Astrocyte (in vitro differentiated cells and primary cell): ENCODE results near the gene CD300LF. TPM values are rescaled to one million over a fixed set of nuclear protein-coding genes. Genes with fewer than 3 reads are reported as not detected.
A peak's percentile ranks its signal among the peaks of the same experiment; 100 is the strongest.

Experiments used
- DNase-seq: peaks from one replicate; pipeline ENCODE4 v3.0.0-alpha.2; 2010; ENCODE audit warnings: low read depth
- FAIRE-seq: peaks from 2 replicates; lab custom pipeline; 2011; peaks lifted over from hg19 to GRCh38; lab: Jason Lieb, UNC
- H2AFZ ChIP-seq: 2 replicates; pipeline ENCODE4 v1.6.0; 2012; ENCODE audit warnings: low read depth, low read length, inconsistent platforms
- H3K27ac ChIP-seq: 2 replicates; pipeline ENCODE4 v1.5.1; 2011; ENCODE audit warnings: low read depth, low read length, inconsistent platforms
- H3K27me3 ChIP-seq: 2 replicates; pipeline ENCODE4 v1.6.0; 2011; ENCODE audit warnings: low read length, inconsistent platforms; ENCODE audit not compliant: insufficient read depth
- H3K36me3 ChIP-seq: 2 replicates; pipeline ENCODE4 v1.5.1; 2011; ENCODE audit warnings: low read length, inconsistent platforms; ENCODE audit not compliant: insufficient read depth
- H3K4me1 ChIP-seq: 2 replicates; pipeline ENCODE4 v1.5.1; 2011; ENCODE audit warnings: low read length, inconsistent platforms; ENCODE audit not compliant: insufficient read depth
- H3K4me2 ChIP-seq: 2 replicates; pipeline ENCODE4 v1.6.0; 2012; ENCODE audit warnings: low read length, inconsistent platforms
- H3K4me3 ChIP-seq: 2 replicates; pipeline ENCODE4 v1.5.1; 2011; ENCODE audit warnings: low read depth, mild to moderate bottlenecking, low read length, inconsistent platforms; ENCODE audit not compliant: insufficient read depth
- H3K79me2 ChIP-seq: 2 replicates; pipeline ENCODE4 v1.6.0; 2012; ENCODE audit warnings: mild to moderate bottlenecking, low read length, inconsistent platforms; ENCODE audit not compliant: insufficient read depth
- H3K9ac ChIP-seq: 2 replicates; pipeline ENCODE4 v1.6.0; 2012; ENCODE audit warnings: mild to moderate bottlenecking, low read length, inconsistent platforms
- H3K9me3 ChIP-seq: 2 replicates; pipeline ENCODE4 v1.5.1; 2012; ENCODE audit warnings: low read depth, mild to moderate bottlenecking, low read length, inconsistent platforms; ENCODE audit not compliant: insufficient read depth
- H4K20me1 ChIP-seq: 2 replicates; pipeline ENCODE4 v1.6.0; 2012; ENCODE audit warnings: low read length, inconsistent platforms; ENCODE audit not compliant: insufficient read depth
- H3K27ac Mint-ChIP-seq: one replicate; pipeline ENCODE4 v1.8.0; 2021; ENCODE audit warnings: mild to moderate bottlenecking, mixed read lengths; ENCODE audit not compliant: unreplicated experiment
- H3K27me3 Mint-ChIP-seq: one replicate; pipeline ENCODE4 v1.8.0; 2021; ENCODE audit warnings: low read depth, mixed read lengths; ENCODE audit not compliant: unreplicated experiment
- H3K36me3 Mint-ChIP-seq: one replicate; pipeline ENCODE4 v1.8.0; 2021; ENCODE audit warnings: low read depth, mixed read lengths; ENCODE audit not compliant: unreplicated experiment
- H3K4me1 Mint-ChIP-seq: one replicate; pipeline ENCODE4 v1.8.0; 2021; ENCODE audit warnings: low read depth, mixed read lengths; ENCODE audit not compliant: unreplicated experiment
- H3K4me3 Mint-ChIP-seq: one replicate; pipeline ENCODE4 v1.8.0; 2021; ENCODE audit warnings: mild to moderate bottlenecking, moderate library complexity, mixed read lengths; ENCODE audit not compliant: unreplicated experiment
- H3K9me3 Mint-ChIP-seq: one replicate; pipeline ENCODE4 v1.8.0; 2021; ENCODE audit warnings: mild to moderate bottlenecking, mixed read lengths; ENCODE audit not compliant: unreplicated experiment
- EZH2 ChIP-seq: IDR thresholded peaks from 2 replicates; pipeline ENCODE4 v1.6.1; 2012; ENCODE audit warnings: mild to moderate bottlenecking, low read length, inconsistent platforms; ENCODE audit not compliant: insufficient read depth
- total RNA-seq: library from RNA; stranded (reverse); gene quantifications from 2 replicates; pipeline ENCODE4 v1.2.1, GENCODE V29; 2021
- TF ChIP-seq, protein P1 (sequence below): IDR thresholded peaks from 2 replicates; pipeline ENCODE4 v1.5.1; 2011; ENCODE audit warnings: low read depth, mild to moderate bottlenecking, inconsistent platforms, low read length, moderate library complexity; ENCODE audit not compliant: insufficient read depth

Gene CD300LF
- total RNA-seq, 1 donor from 2014 or later = not detected

DNA sequence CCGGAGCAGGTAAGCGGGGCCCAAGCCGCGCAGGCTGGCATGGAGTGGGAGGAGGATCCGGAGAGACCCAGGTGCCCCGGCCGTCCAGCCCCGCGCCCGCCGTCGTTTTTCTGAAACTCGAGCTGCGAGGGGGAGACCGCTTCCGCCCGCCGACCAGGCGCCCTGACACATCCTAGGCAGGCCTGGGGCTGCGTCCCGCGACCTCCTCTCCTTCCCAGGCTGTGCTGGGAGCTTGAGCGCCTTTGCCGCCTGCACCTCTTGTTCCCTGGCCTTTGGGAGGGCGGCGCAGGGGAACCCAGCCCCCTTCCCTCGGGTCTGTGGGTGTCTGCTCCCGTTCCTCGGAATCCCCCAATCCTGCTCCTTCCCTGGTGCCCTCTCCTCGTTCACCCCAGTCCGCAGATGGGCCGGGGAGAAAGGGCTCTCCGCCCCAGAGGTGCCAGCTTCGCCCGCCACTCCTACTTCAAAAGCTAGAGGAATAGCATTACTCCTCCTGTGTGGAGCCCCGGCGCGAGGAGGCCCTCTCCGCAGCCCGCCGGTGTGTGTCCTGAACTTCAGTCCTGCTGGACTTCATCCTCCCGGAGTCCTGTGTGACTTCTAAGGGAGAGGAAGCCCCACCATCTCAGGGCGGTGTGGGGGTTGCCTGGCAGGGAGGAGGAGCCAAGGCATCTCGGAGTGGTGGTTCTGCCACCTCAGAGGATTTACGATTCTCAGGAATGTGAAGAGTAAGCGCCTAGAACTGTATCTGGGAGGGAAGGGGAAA is 36.7 kb upstream of the CD300LF start:
- peaks cover 33% of the 10 kb centered on the region for H3K79me2 ChIP-seq
- no peaks in the 10 kb centered on the region for H3K27me3 ChIP-seq
- peak; percentile 8 for TF ChIP-seq EZH2
- TF ChIP-seq, protein P1, sequence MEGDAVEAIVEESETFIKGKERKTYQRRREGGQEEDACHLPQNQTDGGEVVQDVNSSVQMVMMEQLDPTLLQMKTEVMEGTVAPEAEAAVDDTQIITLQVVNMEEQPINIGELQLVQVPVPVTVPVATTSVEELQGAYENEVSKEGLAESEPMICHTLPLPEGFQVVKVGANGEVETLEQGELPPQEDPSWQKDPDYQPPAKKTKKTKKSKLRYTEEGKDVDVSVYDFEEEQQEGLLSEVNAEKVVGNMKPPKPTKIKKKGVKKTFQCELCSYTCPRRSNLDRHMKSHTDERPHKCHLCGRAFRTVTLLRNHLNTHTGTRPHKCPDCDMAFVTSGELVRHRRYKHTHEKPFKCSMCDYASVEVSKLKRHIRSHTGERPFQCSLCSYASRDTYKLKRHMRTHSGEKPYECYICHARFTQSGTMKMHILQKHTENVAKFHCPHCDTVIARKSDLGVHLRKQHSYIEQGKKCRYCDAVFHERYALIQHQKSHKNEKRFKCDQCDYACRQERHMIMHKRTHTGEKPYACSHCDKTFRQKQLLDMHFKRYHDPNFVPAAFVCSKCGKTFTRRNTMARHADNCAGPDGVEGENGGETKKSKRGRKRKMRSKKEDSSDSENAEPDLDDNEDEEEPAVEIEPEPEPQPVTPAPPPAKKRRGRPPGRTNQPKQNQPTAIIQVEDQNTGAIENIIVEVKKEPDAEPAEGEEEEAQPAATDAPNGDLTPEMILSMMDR = no peak
- H3K4me1 ChIP-seq = peaks cover 15% of the 10 kb centered on the region
- DNase-seq (no peak), FAIRE-seq (no peak)
- H3K27ac ChIP-seq = no peak overlapping the region
- no peaks in the 10 kb centered on the region for H3K9me3 ChIP-seq
- no peaks in the 10 kb centered on the region for H3K36me3 ChIP-seq
- H3K4me2 ChIP-seq = peak overlapping the region; percentile 84
- Mint-ChIP-seq H3K27me3 (no peaks in the 10 kb centered on the region), H3K27ac (peak overlapping the region; percentile 72), H3K4me3 (peak overlapping the region; percentile 92), H3K36me3 (peaks cover 5% of the 10 kb centered on the region), H3K9me3 (no peaks in the 10 kb centered on the region), H3K4me1 (peaks cover 23% of the 10 kb centered on the region)
- peaks cover 23% of the 10 kb centered on the region for H4K20me1 ChIP-seq
- peak overlapping the region; percentile 65 for H2AFZ ChIP-seq
- H3K4me3 ChIP-seq = peak overlapping the region; percentile 62
- peak overlapping the region; percentile 57 for H3K9ac ChIP-seq

DNA sequence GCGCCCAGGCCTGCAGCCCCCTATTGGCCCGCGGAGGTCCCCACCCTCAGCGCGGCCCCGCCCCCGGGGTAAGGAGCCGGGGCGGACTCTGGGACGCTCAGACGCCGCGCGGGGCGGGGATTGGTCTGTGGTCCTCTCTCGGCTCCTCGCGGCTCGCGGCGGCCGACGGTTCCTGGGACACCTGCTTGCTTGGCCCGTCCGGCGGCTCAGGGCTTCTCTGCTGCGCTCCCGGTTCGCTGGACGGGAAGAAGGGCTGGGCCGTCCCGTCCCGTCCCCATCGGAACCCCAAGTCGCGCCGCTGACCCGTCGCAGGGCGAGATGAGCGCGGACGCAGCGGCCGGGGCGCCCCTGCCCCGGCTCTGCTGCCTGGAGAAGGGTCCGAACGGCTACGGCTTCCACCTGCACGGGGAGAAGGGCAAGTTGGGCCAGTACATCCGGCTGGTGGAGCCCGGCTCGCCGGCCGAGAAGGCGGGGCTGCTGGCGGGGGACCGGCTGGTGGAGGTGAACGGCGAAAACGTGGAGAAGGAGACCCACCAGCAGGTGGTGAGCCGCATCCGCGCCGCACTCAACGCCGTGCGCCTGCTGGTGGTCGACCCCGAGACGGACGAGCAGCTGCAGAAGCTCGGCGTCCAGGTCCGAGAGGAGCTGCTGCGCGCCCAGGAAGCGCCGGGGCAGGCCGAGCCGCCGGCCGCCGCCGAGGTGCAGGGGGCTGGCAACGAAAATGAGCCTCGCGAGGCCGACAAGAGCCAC is 36.0 kb upstream of the CD300LF start, which contains the start of gene NHERF1:
TSS of gene NHERF1 (plus strand) at position 100 of the 750 bp plus-strand sequence. CDS start at position 319, 219 bp downstream.
- Mint-ChIP-seq H3K36me3 (peaks cover 5% of the 10 kb centered on the region), H3K4me3 (peak within 1 kb of the TSS; percentile 92), H3K9me3 (no peaks in the 10 kb centered on the region), H3K27ac (peak within 1 kb of the TSS; percentile 72), H3K27me3 (no peaks in the 10 kb centered on the region), H3K4me1 (peaks cover 23% of the 10 kb centered on the region)
- Histone ChIP-seq H3K9me3 (no peaks in the 10 kb centered on the region), H3K4me1 (peaks cover 15% of the 10 kb centered on the region), H3K4me2 (peak within 1 kb of the TSS; percentile 84), H4K20me1 (peaks cover 23% of the 10 kb centered on the region), H2AFZ (peak within 1 kb of the TSS; percentile 65), H3K79me2 (peaks cover 33% of the 10 kb centered on the region), H3K36me3 (no peaks in the 10 kb centered on the region), H3K4me3 (peak within 1 kb of the TSS; percentile 62), H3K9ac (peak within 1 kb of the TSS; percentile 62), H3K27ac (no peak within 1 kb of the TSS), H3K27me3 (peaks cover 5% of the 10 kb centered on the region)
- no peak for FAIRE-seq
- peak; percentile 17 for TF ChIP-seq EZH2
- TF ChIP-seq, protein P1 = no peak
- DNase-seq = no peak
